DMS153 treated with DMSO at 0.1 percent for 48 hours (cell line): ENCODE measurements around the gene HYAL2.
"Not testable (repeated sequence)": the region's sequence is repeated elsewhere in the genome, so short reads cannot be mapped to it uniquely, and the experiment has no call there.

Experiments used
- DNase-seq: peaks from one replicate; lab custom pipeline; 2025; ENCODE audit not compliant: unreplicated experiment; lab: John Stamatoyannopoulos, UW

HYAL2 gene

DNA sequence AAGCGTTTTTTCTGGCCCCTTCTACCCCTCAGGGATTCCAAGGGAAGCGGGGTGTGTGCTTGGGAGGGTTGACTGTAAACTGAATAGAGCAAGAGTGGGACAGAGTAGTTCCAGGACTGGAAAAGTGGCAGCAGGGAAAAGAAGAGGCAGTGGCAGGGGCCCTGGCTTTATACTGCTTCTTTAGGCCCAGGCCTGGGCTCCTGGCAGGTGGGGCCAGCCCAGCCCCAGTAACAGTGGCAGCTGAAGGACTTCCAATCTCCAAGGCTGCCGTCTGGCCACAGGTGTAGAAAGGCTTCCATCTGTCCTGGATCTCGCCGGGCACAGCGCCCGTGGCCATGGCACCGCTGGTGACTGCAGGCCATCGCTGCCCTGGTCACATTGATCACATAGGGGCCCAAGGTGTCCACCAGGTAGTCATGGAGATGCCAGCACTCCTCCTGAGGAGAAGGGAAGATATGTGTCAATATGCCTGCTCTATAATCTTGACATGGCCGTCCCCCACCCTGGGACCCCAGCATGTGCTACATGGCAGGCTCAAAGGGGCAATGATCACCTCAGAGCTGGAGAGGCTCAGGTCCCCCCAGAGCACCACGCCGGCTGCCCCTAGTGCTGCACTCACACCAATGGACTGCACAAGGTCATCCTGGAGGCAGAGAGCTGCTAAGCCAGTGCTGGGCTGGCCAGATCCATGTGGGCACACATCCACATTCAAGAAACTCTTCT is 29.3 kb downstream of the HYAL2 start:
- DNase-seq: no peak

DNA sequence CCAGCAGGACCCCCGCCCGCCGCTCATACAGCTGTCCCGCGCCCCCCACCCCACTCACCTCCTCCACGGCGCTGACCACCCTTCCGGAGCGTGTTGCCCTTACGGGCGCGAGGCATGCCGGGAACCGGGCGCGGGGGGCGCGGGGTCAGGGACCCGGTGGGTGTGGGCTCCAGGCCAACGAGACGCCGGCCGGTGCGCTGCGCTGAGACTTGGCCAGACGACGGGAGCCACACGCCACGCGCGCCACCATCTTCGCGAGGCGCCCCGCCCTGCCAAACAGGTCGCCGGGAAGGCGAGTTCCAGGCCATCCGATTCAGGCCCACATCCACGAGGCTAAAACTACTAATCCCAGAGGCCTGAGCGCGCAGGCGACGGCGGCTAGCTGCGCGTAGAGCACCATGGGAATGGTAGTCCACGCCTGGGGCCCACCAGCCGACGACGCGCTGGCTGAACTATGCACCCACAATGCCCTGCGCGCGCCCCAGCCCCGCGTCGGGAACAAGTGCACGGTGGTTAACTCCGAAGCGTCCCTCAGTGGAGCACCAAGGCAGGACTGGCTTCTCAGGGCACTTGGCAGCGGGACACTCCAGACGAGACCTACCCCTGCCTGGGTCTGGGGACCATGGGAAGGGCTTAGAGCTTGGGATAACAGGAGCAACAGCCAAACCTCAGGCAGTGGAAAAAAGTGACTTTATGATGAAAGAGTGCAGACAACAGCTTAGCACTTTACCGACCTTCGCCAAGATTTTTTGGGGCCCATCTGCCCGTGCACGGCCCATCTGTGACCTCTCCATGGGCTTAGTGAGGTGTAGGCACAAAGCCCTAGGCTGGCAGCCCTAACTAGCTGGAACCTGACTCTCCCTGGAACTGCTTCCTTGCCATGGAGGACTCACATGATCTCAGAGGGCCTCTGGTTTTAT is 30.1 kb downstream of the HYAL2 start, which contains the start of gene IFRD2:
Gene IFRD2 (minus strand): TSS at position 271 of the 920 bp plus-strand sequence. CDS start 155 bp downstream, at position 116.
- peak; percentile 70 for DNase-seq

DNA sequence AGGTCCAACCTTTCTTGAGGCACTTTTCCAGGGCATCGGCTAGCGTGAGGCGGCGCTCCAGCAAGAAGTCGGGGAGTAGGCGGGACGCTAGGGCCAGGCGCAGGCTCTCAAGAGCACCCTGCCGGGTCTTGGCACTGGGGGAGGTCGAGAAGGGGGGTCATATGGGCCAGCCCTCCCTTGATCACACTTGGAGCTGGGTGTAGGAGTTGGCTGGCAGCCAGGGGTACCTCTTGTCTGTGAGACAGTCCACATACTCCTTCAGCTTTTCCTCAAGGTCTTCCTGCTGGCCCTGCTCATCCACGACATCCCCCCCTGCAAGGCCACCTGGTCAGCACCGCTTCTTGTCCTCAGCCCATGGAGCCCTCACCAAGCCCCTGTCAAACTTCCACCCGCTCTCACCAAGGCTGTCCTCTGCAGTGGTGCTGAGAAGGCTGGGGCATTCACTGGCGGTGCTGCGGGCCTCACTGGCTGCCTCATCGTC is 32.3 kb downstream of the HYAL2 start:
- no peak for DNase-seq

DNA sequence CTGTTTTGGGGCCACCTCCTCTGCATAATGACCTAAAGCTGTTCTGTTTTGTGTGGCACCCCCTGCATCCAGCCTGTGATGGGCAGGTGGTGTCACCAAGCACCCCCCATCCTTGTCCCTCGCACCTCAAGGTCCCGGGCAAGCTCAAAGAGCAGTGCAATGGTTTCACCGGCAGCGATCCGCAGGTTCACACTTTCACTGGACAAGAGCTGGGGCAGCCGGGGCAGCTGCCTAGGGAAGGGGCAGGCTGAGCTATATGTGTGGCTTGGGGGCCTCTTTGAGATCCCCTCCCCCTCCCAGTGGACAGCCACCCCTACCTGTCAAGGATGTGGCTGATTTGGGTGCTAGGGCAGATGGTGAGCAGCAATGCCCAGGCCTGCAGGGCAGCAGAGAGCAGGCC is 33.4 kb downstream of the HYAL2 start:
- no peak for DNase-seq

DNA sequence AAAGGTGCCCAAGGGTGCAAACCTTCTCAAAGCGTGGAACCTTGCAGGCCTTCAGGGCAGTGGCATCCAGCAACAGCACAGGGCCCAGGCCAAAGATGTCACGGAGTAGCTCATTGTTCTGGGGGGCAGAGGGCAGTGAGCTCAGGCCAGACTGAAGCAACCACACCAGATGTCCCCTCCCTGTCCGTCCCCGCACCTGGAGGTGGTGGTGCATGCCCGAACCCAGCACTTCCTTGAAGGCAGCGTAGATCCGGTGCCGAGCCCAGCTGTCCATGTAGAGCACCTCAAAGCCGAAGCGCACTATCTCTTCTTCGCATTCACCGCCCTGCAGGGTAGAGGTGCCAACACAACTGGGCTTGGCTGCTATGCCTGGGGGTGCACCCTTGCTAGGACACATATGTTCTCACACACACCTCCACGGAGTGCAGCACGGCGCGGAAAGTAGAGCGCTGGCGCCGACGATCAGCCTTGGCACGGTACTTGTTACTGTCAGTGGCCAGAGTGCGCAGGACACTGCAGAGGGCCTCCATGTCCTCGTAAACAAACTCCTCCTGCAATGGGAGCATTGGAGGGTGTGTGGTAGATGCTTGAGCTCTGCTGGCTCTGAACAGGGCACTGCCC is 34.0 kb downstream of the HYAL2 start:
- DNase-seq: no peak

DNA sequence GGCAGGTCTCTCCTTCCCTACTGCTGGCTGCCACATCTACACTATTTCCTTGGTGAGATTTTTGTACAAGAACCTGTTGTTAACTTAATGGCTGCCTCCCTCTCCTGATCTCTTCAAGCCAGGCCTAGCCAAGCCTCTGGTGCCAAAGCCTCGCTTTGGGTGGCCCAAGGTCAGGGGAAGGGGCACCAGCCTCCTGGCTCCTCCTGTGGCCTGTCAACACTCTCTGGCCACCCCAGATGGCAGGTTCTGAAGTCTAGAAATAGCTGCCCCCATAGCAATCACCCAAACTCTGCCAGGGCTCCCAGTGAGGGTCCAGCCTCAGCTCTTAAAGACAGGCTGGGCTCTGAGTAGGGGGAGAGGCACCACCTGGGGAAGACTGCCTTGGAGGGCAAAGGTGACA is 35.3 kb downstream of the HYAL2 start:
- no peak for DNase-seq

DNA sequence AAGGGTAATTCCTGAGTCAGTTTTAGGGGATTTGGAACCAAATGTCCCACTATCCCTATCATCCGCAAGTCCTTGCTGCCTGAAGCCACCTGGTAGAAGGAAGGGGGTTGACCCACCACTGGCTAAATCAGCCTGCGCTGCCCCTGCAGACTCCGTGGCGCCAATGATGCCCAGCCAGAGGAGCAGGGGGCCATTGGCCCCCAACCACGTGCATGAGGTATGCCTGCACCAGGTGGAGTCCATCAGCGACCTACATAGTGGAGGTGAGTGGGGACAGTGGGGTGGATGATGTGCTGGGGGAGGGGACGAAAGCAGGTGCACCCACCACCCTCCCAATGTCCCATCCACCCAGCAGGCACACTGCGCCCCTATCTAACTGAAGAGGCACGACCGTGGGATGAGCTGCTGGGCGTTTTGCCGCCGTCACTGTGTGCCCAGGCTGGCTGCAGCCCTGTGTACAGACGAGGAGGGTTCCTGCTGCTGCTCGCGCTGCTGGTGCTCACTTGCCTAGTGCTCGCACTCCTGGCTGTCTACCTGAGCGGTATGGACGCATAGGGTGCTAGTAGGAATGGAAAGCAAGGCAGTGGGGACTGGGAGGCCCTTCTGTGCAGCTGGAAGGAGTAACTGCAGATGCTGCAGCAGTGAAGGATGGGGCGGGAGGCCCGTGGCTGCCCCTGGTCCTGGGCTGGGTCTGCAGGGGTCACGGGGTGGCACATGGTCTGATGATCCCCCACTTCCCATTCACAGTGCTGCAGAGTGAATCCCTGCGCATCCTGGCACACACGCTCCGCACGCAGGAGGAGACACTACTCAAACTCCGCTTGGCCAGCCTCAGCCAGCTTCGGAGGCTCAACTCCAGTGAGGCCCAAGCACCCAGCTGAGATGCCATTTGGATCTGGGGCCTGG is 36.0 kb downstream of the HYAL2 start:
- DNase-seq: no peak

DNA sequence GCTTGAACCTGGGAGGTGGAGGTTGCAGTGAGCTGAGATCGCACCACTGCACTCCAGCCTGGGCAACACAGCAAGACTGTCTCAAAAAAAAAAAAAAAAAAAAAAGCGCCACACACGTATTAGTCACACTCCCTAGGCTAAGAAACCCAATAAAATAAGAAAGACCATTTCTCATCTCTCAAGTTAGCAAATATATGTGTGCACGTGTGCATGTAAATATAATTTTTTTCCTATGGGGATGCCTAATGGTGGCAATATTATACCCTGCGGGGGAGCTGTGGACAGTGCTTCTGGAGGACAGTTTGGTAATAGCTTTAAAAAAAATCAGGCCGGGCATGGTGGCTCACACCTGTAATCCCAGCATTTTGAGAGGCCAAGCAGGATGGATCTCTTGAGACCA is 38.4 kb downstream of the HYAL2 start:
- not testable (repeated sequence) for DNase-seq

DNA sequence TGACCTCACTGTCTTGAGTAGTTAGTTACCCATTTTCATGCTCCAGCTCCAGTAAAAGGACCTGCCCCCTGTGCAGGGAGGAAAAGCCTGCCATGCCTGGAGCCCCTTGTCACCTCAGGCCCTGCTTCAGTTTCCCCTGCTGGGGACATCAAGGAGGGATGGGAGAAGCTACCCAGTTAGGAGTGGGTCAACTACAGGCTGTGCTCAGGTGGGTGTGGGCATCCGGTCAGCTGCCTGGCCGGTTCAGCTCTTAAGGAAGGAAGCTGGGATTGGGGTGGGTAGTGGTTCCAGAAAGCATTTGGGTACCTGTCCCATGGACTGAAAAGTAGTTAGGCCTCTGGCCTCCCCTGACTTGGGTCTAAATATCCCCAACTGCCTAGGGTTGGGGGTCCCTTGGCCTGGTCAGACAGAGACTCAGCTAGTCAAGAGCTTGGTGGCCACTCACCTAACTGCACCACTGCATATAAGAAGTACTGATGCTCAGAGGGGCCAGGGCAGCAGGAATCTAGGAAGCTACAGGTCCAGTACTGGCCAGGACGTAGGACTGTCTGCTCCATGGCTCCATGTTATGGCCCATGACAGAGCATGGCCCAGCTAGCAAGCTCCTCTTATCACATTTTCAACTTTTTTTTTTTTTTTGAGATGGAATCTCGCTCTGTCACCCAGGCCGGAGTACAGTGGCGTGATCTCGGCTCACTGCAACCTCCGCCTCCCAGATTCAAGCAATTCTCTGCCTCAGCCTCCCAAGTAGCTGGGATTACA is 43.1 kb downstream of the HYAL2 start:
- no peak for DNase-seq

DNA sequence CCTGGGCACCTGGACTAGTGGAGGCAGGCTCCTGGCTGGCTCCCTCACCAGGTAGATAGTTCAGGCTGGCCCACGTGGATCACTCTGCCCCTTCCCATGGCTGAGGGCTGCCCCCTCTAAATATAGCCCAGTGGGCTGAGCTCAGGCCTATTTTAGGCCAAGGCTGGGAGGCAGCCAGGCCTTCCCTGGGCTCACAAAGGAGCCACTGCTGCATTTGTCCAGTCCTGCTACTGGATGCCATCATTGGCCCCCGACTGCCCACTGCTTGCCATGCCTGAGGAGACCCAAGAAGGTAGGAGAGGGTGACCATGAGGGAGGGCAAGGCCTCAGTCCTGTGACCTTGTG is 43.7 kb downstream of the HYAL2 start, which contains the start of gene LSMEM2:
Gene LSMEM2 (plus strand): TSS at position 208 of the 345 bp plus-strand sequence. CDS start 27 bp downstream, at position 235.
- DNase-seq: no peak

DNA sequence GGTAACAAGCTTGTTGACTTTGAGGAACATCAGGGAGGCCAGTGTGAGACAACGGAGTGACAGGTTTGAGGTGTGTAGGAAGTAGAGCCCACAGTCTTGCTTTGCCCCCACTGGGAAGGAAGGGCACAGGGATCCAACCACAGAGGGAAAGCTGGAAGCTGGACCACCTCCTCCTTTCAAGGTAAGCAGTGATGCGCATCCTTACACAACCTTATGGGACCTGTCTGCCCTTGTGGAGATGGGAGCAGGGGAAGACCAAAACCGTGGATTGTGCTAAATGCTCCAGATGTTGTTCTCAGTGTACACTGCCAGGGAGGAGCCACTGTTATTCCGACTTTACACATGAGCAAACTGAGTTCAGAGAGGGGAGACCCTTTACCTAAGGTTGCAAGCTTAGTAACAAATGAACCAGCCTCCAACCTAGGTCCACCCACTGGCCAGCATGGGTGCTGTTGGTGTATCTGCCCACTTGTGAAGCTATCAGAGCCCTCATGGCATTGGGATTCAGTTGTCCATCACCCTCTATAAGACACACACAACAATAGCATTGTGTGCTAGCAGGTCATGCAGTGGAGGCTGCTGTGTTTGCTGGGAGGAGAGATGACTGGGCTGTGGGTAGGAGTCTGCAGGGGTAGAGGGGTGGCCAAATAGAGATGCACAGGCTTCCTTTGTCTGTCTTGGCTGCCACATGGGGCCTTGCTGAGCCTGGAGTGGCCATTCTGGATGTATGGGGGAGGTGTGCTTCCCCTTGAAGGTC is 44.2 kb downstream of the HYAL2 start:
- DNase-seq: no peak

DNA sequence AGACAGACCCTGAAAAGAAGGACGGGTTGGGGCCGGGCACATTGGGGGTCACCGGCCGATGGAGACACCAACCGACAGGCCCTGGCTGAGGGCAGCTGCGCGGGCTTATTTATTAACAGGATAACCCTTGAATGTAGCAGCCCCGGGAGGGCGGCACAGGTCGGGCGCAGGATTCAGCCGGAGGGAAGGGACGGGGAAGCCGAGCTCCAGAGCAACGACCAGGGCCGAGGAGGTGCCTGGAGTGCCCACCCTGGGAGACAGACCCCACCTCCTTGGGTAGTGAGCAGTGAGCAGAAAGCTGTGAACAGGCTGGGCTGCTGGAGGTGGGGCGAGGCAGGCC is 45.8 kb downstream of the HYAL2 start:
- no peak for DNase-seq

DNA sequence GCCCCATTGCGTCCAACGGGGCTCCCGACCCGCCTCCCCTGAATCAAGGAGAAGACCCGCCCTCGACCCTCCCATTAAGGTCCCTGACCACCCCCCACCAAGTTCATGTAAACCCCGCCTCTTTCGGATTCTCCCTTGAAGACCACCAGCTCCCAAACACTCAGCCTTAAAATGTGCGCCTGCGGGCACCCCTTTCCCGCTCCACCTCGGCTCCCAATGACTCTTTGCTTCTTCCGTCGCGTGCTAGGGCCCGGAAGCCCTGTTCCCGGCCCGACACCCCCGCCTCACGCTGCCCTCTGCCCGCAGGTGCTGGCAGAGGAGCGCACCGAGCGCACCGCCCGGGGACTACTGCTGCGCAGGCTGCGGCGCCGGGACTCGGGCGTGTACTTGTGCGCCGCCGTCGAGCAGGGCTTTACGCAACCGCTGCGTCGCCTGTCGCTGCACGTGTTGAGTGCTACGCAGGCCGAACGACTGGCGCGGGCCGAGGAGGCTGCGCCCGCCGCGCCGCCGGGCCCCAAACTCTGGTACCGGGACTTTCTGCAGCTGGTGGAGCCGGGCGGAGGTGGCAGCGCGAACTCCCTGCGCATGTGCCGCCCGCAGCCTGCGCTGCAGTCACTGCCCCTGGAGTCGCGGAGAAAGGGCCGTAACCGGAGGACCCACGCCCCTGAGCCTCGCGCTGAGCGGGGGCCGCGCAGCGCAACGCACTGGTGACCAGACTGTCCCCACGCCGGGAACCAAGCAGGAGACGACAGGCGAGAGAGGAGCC is 46.4 kb downstream of the HYAL2 start:
- no peak for DNase-seq

DNA sequence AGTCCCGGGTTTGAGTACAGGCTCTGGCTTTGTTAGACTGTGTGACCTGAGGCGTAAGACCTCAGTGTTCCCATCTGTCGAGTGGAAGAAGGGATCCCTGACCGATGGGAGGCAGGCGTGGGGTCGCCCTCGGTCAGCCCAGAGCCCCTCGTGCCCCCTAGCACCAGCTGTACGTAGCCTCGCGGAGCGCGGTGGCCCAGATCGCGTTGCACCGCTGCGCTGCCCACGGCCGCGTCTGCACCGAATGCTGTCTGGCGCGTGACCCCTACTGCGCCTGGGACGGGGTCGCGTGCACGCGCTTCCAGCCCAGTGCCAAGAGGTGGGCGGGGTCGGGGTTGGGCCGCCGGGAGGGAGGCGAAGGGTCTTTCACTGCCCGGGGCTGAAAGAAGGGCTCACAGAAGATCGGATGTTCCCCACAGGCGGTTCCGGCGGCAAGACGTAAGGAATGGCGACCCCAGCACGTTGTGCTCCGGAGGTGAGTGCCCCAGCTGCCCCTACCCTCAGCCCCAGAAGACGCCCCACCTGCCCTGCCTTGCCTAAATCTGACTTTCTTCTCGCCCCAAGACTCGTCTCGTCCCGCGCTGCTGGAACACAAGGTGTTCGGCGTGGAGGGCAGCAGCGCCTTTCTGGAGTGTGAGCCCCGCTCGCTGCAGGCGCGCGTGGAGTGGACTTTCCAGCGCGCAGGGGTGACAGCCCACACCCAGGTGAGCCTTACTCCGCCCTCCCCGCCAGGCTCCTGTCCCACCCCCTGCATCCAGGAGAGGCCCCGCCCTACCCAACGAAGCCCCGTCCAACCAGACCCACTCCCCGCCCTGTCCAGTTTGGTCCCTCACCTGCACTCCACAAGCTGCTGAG is 47.2 kb downstream of the HYAL2 start:
- DNase-seq: no peak

DNA sequence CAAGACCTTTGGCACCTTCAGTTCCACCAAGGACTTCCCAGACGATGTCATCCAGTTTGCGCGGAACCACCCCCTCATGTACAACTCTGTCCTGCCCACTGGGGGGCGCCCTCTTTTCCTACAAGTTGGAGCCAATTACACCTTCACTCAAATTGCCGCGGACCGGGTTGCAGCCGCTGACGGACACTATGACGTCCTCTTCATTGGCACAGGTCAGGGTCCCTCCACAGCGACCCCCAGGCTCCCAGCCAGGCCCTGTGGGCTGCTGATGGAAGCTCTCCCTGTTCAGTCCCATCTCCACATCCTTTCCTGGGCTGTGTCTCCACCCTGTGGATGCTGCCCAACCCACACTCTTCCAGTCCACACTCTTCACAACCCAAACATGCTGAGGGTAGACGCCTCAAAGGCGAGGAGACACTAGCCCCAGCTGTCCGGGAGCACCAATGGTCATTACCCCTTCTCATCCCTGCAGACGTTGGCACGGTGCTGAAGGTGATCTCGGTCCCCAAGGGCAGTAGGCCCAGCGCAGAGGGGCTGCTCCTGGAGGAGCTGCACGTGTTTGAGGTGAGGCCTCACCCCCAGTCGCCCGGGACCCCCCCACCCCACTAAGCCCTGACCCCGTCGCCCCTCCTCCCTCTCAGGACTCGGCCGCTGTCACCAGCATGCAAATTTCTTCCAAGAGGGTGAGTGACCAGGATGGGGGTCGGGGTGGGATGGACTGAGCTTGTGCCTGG is 48.0 kb downstream of the HYAL2 start:
- peak; percentile 0 for DNase-seq

DNA sequence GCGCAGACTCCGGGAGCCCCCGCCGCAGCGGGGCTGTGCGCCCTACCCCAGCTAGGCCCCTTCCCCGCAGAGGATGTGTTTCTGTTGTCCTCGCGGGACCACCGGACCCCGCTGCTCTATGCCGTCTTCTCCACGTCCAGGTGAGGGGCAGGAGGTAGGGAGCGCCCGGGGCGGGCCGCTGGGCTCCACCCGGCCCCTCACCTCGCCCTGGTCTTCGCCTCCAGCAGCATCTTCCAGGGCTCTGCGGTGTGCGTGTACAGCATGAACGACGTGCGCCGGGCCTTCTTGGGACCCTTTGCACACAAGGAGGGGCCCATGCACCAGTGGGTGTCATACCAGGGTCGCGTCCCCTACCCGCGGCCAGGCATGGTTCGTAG is 48.9 kb downstream of the HYAL2 start:
- DNase-seq: no peak
